HepG2 (cell line): Measurements from ENCODE around the gene EIF3B. TPM values are rescaled to one million over a fixed set of nuclear protein-coding genes. Genes with fewer than 3 reads are reported as not detected.

Source experiments
- CHCHD3 ChIP-seq: sonication (generic); formaldehyde crosslinking; IDR thresholded peaks from 2 replicates; pipeline ENCODE4 v1.8.0; 2022; ENCODE audit warnings: mild to moderate bottlenecking, missing genetic modification reagents, moderate library complexity
- FOXA1 ChIP-seq, 2 experiments: fragments of 450-650 bp in 1 of 2; sonication (generic) in 1 of 2; formaldehyde crosslinking in 1 of 2; IDR thresholded peaks; 2 replicates each; pipeline versions ENCODE4 v1.4.0 to v1.6.1; 2016 to 2020; ENCODE audit warnings: missing genetic modification reagents in 1 of 2
- GATAD2A ChIP-seq: IDR thresholded peaks from 2 replicates; pipeline ENCODE4 v1.6.1; 2016
- JUNB ChIP-seq: sonication (generic); formaldehyde crosslinking; IDR thresholded peaks from 2 replicates; pipeline ENCODE4 v1.8.0; 2022; ENCODE audit warnings: missing genetic modification reagents, mild to moderate bottlenecking, borderline replicate concordance
- KMT2A ChIP-seq: sonication (generic); formaldehyde crosslinking; IDR thresholded peaks from 2 replicates; pipeline ENCODE4 v1.4.0; 2020; ENCODE audit warnings: missing genetic modification reagents
- NBN ChIP-seq: fragments of 450-650 bp; conservative IDR thresholded peaks from 2 replicates; pipeline ENCODE4 v1.6.1; 2017
- PHF21A ChIP-seq: sonication (generic); formaldehyde crosslinking; IDR thresholded peaks from 2 replicates; pipeline ENCODE4 v1.5.0; 2020; ENCODE audit warnings: mild to moderate bottlenecking, missing genetic modification reagents
- RCOR2 ChIP-seq: IDR thresholded peaks from 2 replicates; pipeline ENCODE4 v1.6.1; 2016; ENCODE audit warnings: missing biosample characterization, missing genetic modification reagents
- RFXANK ChIP-seq: IDR thresholded peaks from 2 replicates; pipeline ENCODE4 v1.6.1; 2016
- SPEN ChIP-seq: sonication (generic); formaldehyde crosslinking; IDR thresholded peaks from 2 replicates; pipeline ENCODE4 v1.5.1; 2020; ENCODE audit warnings: low read depth, mild to moderate bottlenecking, missing genetic modification reagents
- ZFX ChIP-seq: sonication (generic); formaldehyde crosslinking; IDR thresholded peaks from 2 replicates; pipeline ENCODE4 v1.4.0; 2020; ENCODE audit warnings: mild to moderate bottlenecking, low read depth, missing genetic modification reagents, moderate library complexity
- ZMYM2 ChIP-seq: sonication (generic); formaldehyde crosslinking; IDR thresholded peaks from 2 replicates; pipeline ENCODE4 v1.8.0; 2022; ENCODE audit warnings: mild to moderate bottlenecking, missing genetic modification reagents
- ZMYM3 ChIP-seq: sonication (generic); formaldehyde crosslinking; IDR thresholded peaks from 2 replicates; pipeline ENCODE4 v1.5.1; 2020; ENCODE audit warnings: mild to moderate bottlenecking, missing genetic modification reagents
- ZNF335 ChIP-seq: sonication (generic); formaldehyde crosslinking; IDR thresholded peaks from 2 replicates; pipeline ENCODE4 v1.4.0; 2020; ENCODE audit warnings: missing genetic modification reagents
- ZNF543 ChIP-seq: sonication (generic); formaldehyde crosslinking; IDR thresholded peaks from 2 replicates; pipeline ENCODE4 v1.4.0; 2020; ENCODE audit warnings: mild to moderate bottlenecking, missing genetic modification reagents
- ZNF629 ChIP-seq: sonication (generic); formaldehyde crosslinking; conservative IDR thresholded peaks from 2 replicates; pipeline ENCODE4 v1.5.0; 2020; ENCODE audit warnings: missing genetic modification reagents
- ZNF749 ChIP-seq: sonication (generic); formaldehyde crosslinking; IDR thresholded peaks from 2 replicates; pipeline ENCODE4 v1.8.0; 2022; ENCODE audit warnings: mild to moderate bottlenecking, missing genetic modification reagents, moderate library complexity, borderline replicate concordance
- polyA plus RNA-seq, 8 experiments: library from polyadenylated mRNA; depleted of rRNA in 3 of 8; stranded (reverse) in 7 of 8; unstranded in 1 of 8; fragments of >200 nt; fragmentation: Illumina TruSeq in 4 of 8; extraction: Trizol in 4 of 8; gene quantifications; 2 replicates each; pipeline versions ENCODE4 v1.2.1 to v1.2.3, GENCODE V29; 2011 to 2016; ENCODE audit warnings: low read depth in 4 of 8, missing spikeins in 1 of 8, mixed read lengths in 1 of 8; ENCODE audit not compliant: insufficient read depth in 1 of 8
- total RNA-seq, 5 experiments: library from RNA; depleted of rRNA; stranded (reverse); fragments of >200 nt; fragmentation: Illumina TruSeq; extraction: Trizol; gene quantifications; 2 replicates each; pipeline ENCODE4 v1.2.3, GENCODE V29; 2016; ENCODE audit warnings: low read depth in 1 of 5
- TF ChIP-seq, protein P1 (sequence below): sonication (generic); formaldehyde crosslinking; IDR thresholded peaks from 2 replicates; pipeline ENCODE4 v1.4.0; 2020; ENCODE audit warnings: missing genetic modification reagents
- TF ChIP-seq, protein P2 (sequence below): sonication (generic); formaldehyde crosslinking; IDR thresholded peaks from 2 replicates; pipeline ENCODE4 v1.5.1; 2020; ENCODE audit warnings: mild to moderate bottlenecking, missing genetic modification reagents, borderline replicate concordance
- TF ChIP-seq, protein P3 (sequence below): IDR thresholded peaks from 2 replicates; pipeline ENCODE4 v1.6.1; 2012; ENCODE audit warnings: inconsistent platforms

The EIF3B gene
- total and polyA plus RNA-seq, 2 of the 13 experiments (the other 11 are each of a cell fraction or from before 2014, with no cell fraction given) = 92.2 to 241 TPM

DNA sequence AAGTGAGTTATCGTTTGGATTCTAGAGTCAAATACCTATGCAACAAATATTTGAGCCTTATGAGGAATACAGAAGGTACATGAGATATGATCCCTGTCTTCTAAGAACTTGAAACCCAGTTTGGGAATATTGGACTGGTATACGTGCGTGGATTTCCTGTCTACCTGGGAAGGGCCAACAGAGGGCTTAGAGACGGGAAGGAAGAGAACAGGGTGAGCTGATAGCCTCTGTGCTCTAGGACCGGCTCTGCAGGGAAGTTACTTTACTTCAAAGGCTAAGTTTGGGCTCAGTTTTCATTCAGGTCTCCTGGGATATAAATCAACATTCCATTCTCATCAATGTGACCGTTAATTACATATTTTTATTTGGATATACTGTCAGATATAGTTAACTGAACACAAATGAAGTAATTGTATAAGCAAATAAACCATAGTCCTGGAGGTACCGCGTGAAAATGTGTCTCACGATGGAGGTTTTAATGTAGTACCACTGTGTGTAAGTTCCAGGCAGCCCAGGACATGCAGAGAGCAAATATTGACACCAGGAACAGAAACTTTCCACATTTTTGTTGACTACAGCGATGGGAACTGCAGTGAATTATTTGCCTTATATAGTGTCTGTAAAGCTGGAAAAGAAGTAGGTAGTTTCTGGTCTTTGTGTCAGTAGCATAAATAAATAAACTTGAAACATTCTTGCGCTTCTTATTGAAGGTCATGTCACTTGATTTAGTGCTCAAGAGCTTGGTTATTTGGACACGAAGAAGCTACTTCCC, 57.4 kb downstream of the EIF3B start (continued):
- no peak; the same call in 1 of the 2 replicates for TF ChIP-seq FOXA1 (IDR thresholded peaks at IDR 0.05)
- peak; percentile 83 for TF ChIP-seq FOXA1 (CRISPR knock-in tag; IDR thresholded peaks at IDR 0.05)
- TF ChIP-seq NBN = no peak
- TF ChIP-seq JUNB (CRISPR knock-in tag) = no peak
- TF ChIP-seq GATAD2A (CRISPR knock-in tag) = peak; percentile 73; the same call in 1 of the 2 replicates
- TF ChIP-seq RFXANK (CRISPR knock-in tag) = 0 out of 2 replicates have a peak, but pooled peaks have one; percentile 38
- no peak for TF ChIP-seq ZNF335
- TF ChIP-seq KMT2A (CRISPR knock-in tag) = no peak
- TF ChIP-seq, protein P1, sequence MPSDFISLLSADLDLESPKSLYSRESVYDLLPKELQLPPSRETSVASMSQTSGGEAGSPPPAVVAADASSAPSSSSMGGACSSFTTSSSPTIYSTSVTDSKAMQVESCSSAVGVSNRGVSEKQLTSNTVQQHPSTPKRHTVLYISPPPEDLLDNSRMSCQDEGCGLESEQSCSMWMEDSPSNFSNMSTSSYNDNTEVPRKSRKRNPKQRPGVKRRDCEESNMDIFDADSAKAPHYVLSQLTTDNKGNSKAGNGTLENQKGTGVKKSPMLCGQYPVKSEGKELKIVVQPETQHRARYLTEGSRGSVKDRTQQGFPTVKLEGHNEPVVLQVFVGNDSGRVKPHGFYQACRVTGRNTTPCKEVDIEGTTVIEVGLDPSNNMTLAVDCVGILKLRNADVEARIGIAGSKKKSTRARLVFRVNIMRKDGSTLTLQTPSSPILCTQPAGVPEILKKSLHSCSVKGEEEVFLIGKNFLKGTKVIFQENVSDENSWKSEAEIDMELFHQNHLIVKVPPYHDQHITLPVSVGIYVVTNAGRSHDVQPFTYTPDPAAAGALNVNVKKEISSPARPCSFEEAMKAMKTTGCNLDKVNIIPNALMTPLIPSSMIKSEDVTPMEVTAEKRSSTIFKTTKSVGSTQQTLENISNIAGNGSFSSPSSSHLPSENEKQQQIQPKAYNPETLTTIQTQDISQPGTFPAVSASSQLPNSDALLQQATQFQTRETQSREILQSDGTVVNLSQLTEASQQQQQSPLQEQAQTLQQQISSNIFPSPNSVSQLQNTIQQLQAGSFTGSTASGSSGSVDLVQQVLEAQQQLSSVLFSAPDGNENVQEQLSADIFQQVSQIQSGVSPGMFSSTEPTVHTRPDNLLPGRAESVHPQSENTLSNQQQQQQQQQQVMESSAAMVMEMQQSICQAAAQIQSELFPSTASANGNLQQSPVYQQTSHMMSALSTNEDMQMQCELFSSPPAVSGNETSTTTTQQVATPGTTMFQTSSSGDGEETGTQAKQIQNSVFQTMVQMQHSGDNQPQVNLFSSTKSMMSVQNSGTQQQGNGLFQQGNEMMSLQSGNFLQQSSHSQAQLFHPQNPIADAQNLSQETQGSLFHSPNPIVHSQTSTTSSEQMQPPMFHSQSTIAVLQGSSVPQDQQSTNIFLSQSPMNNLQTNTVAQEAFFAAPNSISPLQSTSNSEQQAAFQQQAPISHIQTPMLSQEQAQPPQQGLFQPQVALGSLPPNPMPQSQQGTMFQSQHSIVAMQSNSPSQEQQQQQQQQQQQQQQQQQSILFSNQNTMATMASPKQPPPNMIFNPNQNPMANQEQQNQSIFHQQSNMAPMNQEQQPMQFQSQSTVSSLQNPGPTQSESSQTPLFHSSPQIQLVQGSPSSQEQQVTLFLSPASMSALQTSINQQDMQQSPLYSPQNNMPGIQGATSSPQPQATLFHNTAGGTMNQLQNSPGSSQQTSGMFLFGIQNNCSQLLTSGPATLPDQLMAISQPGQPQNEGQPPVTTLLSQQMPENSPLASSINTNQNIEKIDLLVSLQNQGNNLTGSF (CRISPR knock-in tag) = no peak
- TF ChIP-seq CHCHD3 (CRISPR knock-in tag) = no peak
- peak; percentile 60; the same call in 1 of the 2 replicates for TF ChIP-seq ZMYM3 (CRISPR knock-in tag)
- TF ChIP-seq PHF21A = peak; percentile 44; the same call in 1 of the 2 replicates
- no peak for TF ChIP-seq SPEN
- TF ChIP-seq, protein P2, sequence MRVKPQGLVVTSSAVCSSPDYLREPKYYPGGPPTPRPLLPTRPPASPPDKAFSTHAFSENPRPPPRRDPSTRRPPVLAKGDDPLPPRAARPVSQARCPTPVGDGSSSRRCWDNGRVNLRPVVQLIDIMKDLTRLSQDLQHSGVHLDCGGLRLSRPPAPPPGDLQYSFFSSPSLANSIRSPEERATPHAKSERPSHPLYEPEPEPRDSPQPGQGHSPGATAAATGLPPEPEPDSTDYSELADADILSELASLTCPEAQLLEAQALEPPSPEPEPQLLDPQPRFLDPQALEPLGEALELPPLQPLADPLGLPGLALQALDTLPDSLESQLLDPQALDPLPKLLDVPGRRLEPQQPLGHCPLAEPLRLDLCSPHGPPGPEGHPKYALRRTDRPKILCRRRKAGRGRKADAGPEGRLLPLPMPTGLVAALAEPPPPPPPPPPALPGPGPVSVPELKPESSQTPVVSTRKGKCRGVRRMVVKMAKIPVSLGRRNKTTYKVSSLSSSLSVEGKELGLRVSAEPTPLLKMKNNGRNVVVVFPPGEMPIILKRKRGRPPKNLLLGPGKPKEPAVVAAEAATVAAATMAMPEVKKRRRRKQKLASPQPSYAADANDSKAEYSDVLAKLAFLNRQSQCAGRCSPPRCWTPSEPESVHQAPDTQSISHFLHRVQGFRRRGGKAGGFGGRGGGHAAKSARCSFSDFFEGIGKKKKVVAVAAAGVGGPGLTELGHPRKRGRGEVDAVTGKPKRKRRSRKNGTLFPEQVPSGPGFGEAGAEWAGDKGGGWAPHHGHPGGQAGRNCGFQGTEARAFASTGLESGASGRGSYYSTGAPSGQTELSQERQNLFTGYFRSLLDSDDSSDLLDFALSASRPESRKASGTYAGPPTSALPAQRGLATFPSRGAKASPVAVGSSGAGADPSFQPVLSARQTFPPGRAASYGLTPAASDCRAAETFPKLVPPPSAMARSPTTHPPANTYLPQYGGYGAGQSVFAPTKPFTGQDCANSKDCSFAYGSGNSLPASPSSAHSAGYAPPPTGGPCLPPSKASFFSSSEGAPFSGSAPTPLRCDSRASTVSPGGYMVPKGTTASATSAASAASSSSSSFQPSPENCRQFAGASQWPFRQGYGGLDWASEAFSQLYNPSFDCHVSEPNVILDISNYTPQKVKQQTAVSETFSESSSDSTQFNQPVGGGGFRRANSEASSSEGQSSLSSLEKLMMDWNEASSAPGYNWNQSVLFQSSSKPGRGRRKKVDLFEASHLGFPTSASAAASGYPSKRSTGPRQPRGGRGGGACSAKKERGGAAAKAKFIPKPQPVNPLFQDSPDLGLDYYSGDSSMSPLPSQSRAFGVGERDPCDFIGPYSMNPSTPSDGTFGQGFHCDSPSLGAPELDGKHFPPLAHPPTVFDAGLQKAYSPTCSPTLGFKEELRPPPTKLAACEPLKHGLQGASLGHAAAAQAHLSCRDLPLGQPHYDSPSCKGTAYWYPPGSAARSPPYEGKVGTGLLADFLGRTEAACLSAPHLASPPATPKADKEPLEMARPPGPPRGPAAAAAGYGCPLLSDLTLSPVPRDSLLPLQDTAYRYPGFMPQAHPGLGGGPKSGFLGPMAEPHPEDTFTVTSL (CRISPR knock-in tag) = peak; percentile 59; the same call in 1 of the 2 replicates
- TF ChIP-seq ZFX (CRISPR knock-in tag) = no peak
- TF ChIP-seq ZNF629 (CRISPR knock-in tag) = no peak
- TF ChIP-seq, protein P3, sequence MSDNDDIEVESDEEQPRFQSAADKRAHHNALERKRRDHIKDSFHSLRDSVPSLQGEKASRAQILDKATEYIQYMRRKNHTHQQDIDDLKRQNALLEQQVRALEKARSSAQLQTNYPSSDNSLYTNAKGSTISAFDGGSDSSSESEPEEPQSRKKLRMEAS = 0 out of 2 replicates have a peak, but pooled peaks have one; percentile 39
- no peak for TF ChIP-seq ZNF749 (CRISPR knock-in tag)
- TF ChIP-seq RCOR2 (CRISPR knock-in tag) = 0 out of 2 replicates have a peak, but pooled peaks have one; percentile 25
- no peak for TF ChIP-seq ZNF543
- TF ChIP-seq ZMYM2 (CRISPR knock-in tag) = no peak
